CD14-positive monocyte (primary cell): ENCODE measurements around the gene EXOC2. TPM values are rescaled to one million over a fixed set of nuclear protein-coding genes. Genes with fewer than 3 reads are reported as not detected.

ENCODE experiments used
- DNase-seq, 3 donors: peaks; one replicate each; pipeline ENCODE4 v3.0.0-alpha.2; 2011 to 2022
- H2AFZ ChIP-seq: 2 replicates; pipeline ENCODE4 v1.6.0; 2012; ENCODE audit warnings: mild to moderate bottlenecking, low read depth, low read length, inconsistent platforms; ENCODE audit not compliant: insufficient read depth, poor library complexity, severe bottlenecking
- H3K27ac ChIP-seq, 2 donors: 1 replicate in 1 of 2; 2 replicates in 1 of 2; pipeline ENCODE4 v1.5.1; 2012 to 2013; ENCODE audit warnings: low read length in 2 of 2, control low read depth in 1 of 2, inconsistent platforms in 1 of 2, low read depth in 1 of 2, mild to moderate bottlenecking in 1 of 2
- H3K27me3 ChIP-seq, 2 donors: one replicate each; pipeline versions ENCODE4 v1.6.0 to v1.6.1; 2011 to 2013; ENCODE audit warnings: low read length in 2 of 2; ENCODE audit not compliant: control insufficient read depth in 2 of 2, insufficient read depth in 2 of 2
- H3K36me3 ChIP-seq, 2 donors: replicated peaks in 1 of 2; 1 replicate in 1 of 2; 2 replicates in 1 of 2; pipeline versions ENCODE4 v1.5.1 to v1.6.1; 2012 to 2013; ENCODE audit warnings: low read length in 2 of 2, control low read depth in 1 of 2, inconsistent platforms in 1 of 2, mild to moderate bottlenecking in 1 of 2; ENCODE audit not compliant: insufficient read depth in 2 of 2, control insufficient read depth in 1 of 2
- H3K4me1 ChIP-seq, 2 donors: 1 replicate in 1 of 2; 2 replicates in 1 of 2; pipeline versions ENCODE4 v1.5.1 to v1.6.1; 2012 to 2013; ENCODE audit warnings: low read length in 2 of 2, control low read depth in 1 of 2, inconsistent platforms in 1 of 2, mild to moderate bottlenecking in 1 of 2, moderate library complexity in 1 of 2; ENCODE audit not compliant: insufficient read depth in 2 of 2, control insufficient read depth in 1 of 2
- H3K4me2 ChIP-seq: replicated peaks from 2 replicates; pipeline ENCODE3; 2012; ENCODE audit warnings: low read length, moderate library complexity, mild to moderate bottlenecking; ENCODE audit not compliant: poor library complexity, severe bottlenecking; ENCODE audit errors: extremely low read depth
- H3K4me3 ChIP-seq, 3 experiments: fragments of 200-600 bp in 1 of 3; sonication (generic) in 1 of 3; replicated peaks in 1 of 3; 1 replicate in 2 of 3; 2 replicates in 1 of 3; pipeline ENCODE4 v1.5.1; 2011 to 2013; ENCODE audit warnings: low read length in 3 of 3, mild to moderate bottlenecking in 3 of 3, control low read depth in 2 of 3, low read depth in 2 of 3, inconsistent platforms in 1 of 3, moderate library complexity in 1 of 3
- H3K79me2 ChIP-seq: 2 replicates; pipeline ENCODE4 v1.6.0; 2012; ENCODE audit warnings: mild to moderate bottlenecking, control low read depth, inconsistent platforms, low read length, moderate library complexity; ENCODE audit not compliant: insufficient read depth
- H3K9ac ChIP-seq: 2 replicates; pipeline ENCODE4 v1.6.0; 2017; ENCODE audit warnings: low read length, mild to moderate bottlenecking; ENCODE audit not compliant: insufficient read depth, poor library complexity, severe bottlenecking
- H3K9me3 ChIP-seq, 2 donors: replicated peaks in 1 of 2; 1 replicate in 1 of 2; 2 replicates in 1 of 2; pipeline versions ENCODE4 v1.5.1 to v1.6.1; 2012 to 2013; ENCODE audit warnings: low read length in 2 of 2, control low read depth in 1 of 2; ENCODE audit not compliant: control insufficient read depth in 1 of 2, insufficient read depth in 1 of 2
- H4K20me1 ChIP-seq: 2 replicates; pipeline ENCODE4 v1.6.0; 2012; ENCODE audit warnings: mild to moderate bottlenecking, low read length, control low read depth, moderate library complexity; ENCODE audit not compliant: insufficient read depth
- H3K27ac Mint-ChIP-seq, 7 donors: one replicate each; pipeline ENCODE4 v1.8.0; 2020; ENCODE audit warnings: mild to moderate bottlenecking in 7 of 7, mixed read lengths in 7 of 7, moderate library complexity in 6 of 7, inconsistent platforms in 2 of 7
- H3K27me3 Mint-ChIP-seq, 3 donors: one replicate each; pipeline ENCODE4 v1.8.0; 2021 to 2022; ENCODE audit warnings: low read depth in 3 of 3, mild to moderate bottlenecking in 3 of 3, mixed read lengths in 3 of 3, moderate library complexity in 3 of 3, inconsistent platforms in 1 of 3
- H3K36me3 Mint-ChIP-seq, 2 donors: one replicate each; pipeline ENCODE4 v1.8.0; 2020; ENCODE audit warnings: mixed read lengths in 2 of 2, inconsistent platforms in 1 of 2, mild to moderate bottlenecking in 1 of 2
- H3K4me1 Mint-ChIP-seq: one replicate; pipeline ENCODE4 v1.8.0; 2020; ENCODE audit warnings: mild to moderate bottlenecking, mixed read lengths
- H3K4me3 Mint-ChIP-seq, 2 donors: one replicate each; pipeline ENCODE4 v1.8.0; 2020; ENCODE audit warnings: mild to moderate bottlenecking in 2 of 2, mixed read lengths in 2 of 2, moderate library complexity in 1 of 2
- H3K9me3 Mint-ChIP-seq, 7 donors: one replicate each; pipeline ENCODE4 v1.8.0; 2020 to 2022; ENCODE audit warnings: mixed read lengths in 7 of 7, mild to moderate bottlenecking in 6 of 7, moderate library complexity in 6 of 7, inconsistent platforms in 2 of 7
- CTCF ChIP-seq: fragments of 200-600 bp; IDR thresholded peaks from one replicate; pipeline ENCODE4 v1.8.0; 2022; ENCODE audit warnings: antibody characterized with exemption, mild to moderate bottlenecking
- WGBS: methylation state at CpG from one replicate; pipeline ENCODE4 v1.1.5; 2013; ENCODE audit warnings: missing lambda C conversion rate; ENCODE audit not compliant: insufficient coverage; 5-methylcytosine and 5-hydroxymethylcytosine counted together
- intact Hi-C, 2 donors: fragments of 100-400 bp; cut with micrococcal nuclease; formaldehyde crosslinking; loops; one replicate each; pipeline versions ENCODE4 v1.15.0 to v1.15.1; 2023
- polyA plus RNA-seq, 3 donors: library from polyadenylated mRNA; depleted of rRNA in 1 of 3; unstranded in 2 of 3; stranded (reverse) in 1 of 3; fragments of 300-500 nt in 2 of 3; fragments of >200 nt in 1 of 3; fragmentation: Illumina TruSeq in 2 of 3; gene quantifications; 1 replicate in 2 of 3; 2 replicates in 1 of 3; pipeline ENCODE4 v1.2.3, GENCODE V29; 2012 to 2021

The EXOC2 gene
- polyA plus RNA-seq, 3 donors: 7.5 to 15.5 (median 12.0) TPM

GRCh38 chr6:473356-473755 lies 219.6 kb downstream of the EXOC2 start:
- Histone ChIP-seq H2AFZ (no peak overlapping the region), H4K20me1 (no peaks in the 10 kb centered on the region), H3K27ac (no peak overlapping the region), H3K79me2 (no peaks in the 10 kb centered on the region), H3K4me1 (peaks cover 8 to 10% of the 10 kb centered on the region in 2 donors), H3K9me3 (no peaks in the 10 kb centered on the region), H3K36me3 (no peaks in the 10 kb centered on the region), H3K27me3 (no peaks in the 10 kb centered on the region), H3K4me3 (no peak overlapping the region), H3K4me2 (no peak overlapping the region), H3K9ac (no peak overlapping the region)
- Mint-ChIP-seq H3K4me1 (peaks cover 14% of the 10 kb centered on the region), H3K27me3 (peaks cover 6 to 19% (median 12%) of the 10 kb centered on the region in 3 donors), H3K36me3 (no peaks in the 10 kb centered on the region), H3K4me3 (no peak overlapping the region), H3K27ac (no peak overlapping the region), H3K9me3 (peaks cover 0 to 2% (median 0%) of the 10 kb centered on the region in 7 donors)
- no peak for DNase-seq
- WGBS: 90% methylated on average over 2 of the region's 3 CpGs
- intact Hi-C loops: no loop called here
- TF ChIP-seq CTCF: no peak

- Mint-ChIP-seq H3K27ac (no peak overlapping the region), H3K4me1 (peaks cover 14% of the 10 kb centered on the region), H3K4me3 (no peak overlapping the region), H3K9me3 (peaks cover 0 to 2% (median 0%) of the 10 kb centered on the region in 7 donors), H3K27me3 (peaks cover 11 to 14% (median 14%) of the 10 kb centered on the region in 3 donors), H3K36me3 (no peaks in the 10 kb centered on the region)
- WGBS: 93% methylated on average over 10 of the region's 16 CpGs
- no peaks in the 10 kb centered on the region for H3K9me3 ChIP-seq
- no peak overlapping the region for H3K4me3 ChIP-seq
- H3K4me1 ChIP-seq: peaks cover 8 to 10% of the 10 kb centered on the region in 2 donors
- H3K27ac ChIP-seq: no peak overlapping the region
- DNase-seq: no peak
- H3K79me2 ChIP-seq: no peaks in the 10 kb centered on the region
- no peak overlapping the region for H3K9ac ChIP-seq
- H3K27me3 ChIP-seq: no peaks in the 10 kb centered on the region
- intact Hi-C loops: no loop called here
- H3K36me3 ChIP-seq: no peaks in the 10 kb centered on the region
- no peak for TF ChIP-seq CTCF
- no peaks in the 10 kb centered on the region for H4K20me1 ChIP-seq
- H3K4me2 ChIP-seq: no peak overlapping the region
- no peak overlapping the region for H2AFZ ChIP-seq
These were observed 222.0 kb downstream of the EXOC2 start for GRCh38 chr6:470901-471448.
